Muscle of leg (tissue), 11 donors: Measurements from ENCODE around the gene DNAH14. TPM values are rescaled to one million over a fixed set of nuclear protein-coding genes. Genes with fewer than 3 reads are reported as not detected.
A peak's percentile ranks its signal among the peaks of the same experiment; 100 is the strongest.
"Not testable (repeated sequence)": the region's sequence is repeated elsewhere in the genome, so short reads cannot be mapped to it uniquely, and the experiment has no call there.

ENCODE experiments used
- DNase-seq: peaks from one replicate; pipeline ENCODE4 v3.0.0; 2013
- H3K27ac ChIP-seq: one replicate; pipeline ENCODE4 v1.5.1; 2013; ENCODE audit warnings: mild to moderate bottlenecking, low read length, control low read depth
- H3K27me3 ChIP-seq: one replicate; pipeline ENCODE4 v1.6.1; 2013; ENCODE audit warnings: low read length; ENCODE audit not compliant: control insufficient read depth, insufficient read depth
- H3K36me3 ChIP-seq: one replicate; pipeline ENCODE4 v1.6.1; 2013; ENCODE audit warnings: low read length; ENCODE audit not compliant: control insufficient read depth, insufficient read depth
- H3K4me1 ChIP-seq: one replicate; pipeline ENCODE4 v1.6.1; 2013; ENCODE audit warnings: low read length; ENCODE audit not compliant: control insufficient read depth, insufficient read depth
- H3K4me3 ChIP-seq: one replicate; pipeline ENCODE4 v1.5.1; 2013; ENCODE audit warnings: low read length, control low read depth
- H3K9me3 ChIP-seq: replicated peaks from 2 replicates; pipeline ENCODE4 v1.6.1; 2013; ENCODE audit warnings: low read depth, low read length; ENCODE audit not compliant: control insufficient read depth
- WGBS: methylation state at CpG from one replicate; pipeline ENCODE4 v1.1.5; 2013; ENCODE audit warnings: missing lambda C conversion rate; ENCODE audit not compliant: insufficient coverage; 5-methylcytosine and 5-hydroxymethylcytosine counted together
- polyA plus RNA-seq, 8 donors: library from polyadenylated mRNA; unstranded; fragments of 120-200 nt; gene quantifications; one replicate each; pipeline versions ENCODE4 v1.2.1 to v1.2.3, GENCODE V29; 2013; ENCODE audit warnings: inconsistent platforms in 1 of 8, low replicate concordance in 1 of 8; ENCODE audit not compliant: insufficient read length in 8 of 8, insufficient read depth in 1 of 8
- total RNA-seq: library from RNA; stranded (reverse); fragments of 120-200 nt; gene quantifications from one replicate; pipeline ENCODE4 v1.2.4, GENCODE V29; 2013

Gene DNAH14
- total and polyA plus RNA-seq, 9 donors, result 4.3 to 24.6 (median 6.2) TPM

DNA sequence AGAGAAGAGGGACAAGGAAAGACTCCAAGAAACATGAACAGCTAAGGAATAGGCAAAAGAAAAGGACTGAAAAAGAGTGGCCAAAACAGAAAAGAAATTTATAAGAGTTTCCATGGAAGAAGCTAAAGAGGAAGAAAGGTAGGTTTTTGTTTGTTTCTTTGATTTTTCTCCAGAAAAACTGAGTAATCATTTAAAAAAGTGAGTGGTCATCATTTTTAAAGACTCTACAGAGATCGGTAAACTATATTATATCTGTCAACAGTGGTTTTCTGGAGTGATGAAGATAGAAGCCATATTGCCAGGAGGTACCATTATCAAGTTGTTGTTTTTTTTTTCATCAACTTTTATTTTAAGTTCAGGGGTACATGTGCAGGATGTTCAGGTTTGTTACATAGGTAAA is 202.4 kb downstream of the DNAH14 start:
- H3K9me3 ChIP-seq, result peaks cover 5% of the 10 kb centered on the region
- H3K36me3 ChIP-seq, result no peaks in the 10 kb centered on the region
- no peak overlapping the region for H3K27ac ChIP-seq
- no peaks in the 10 kb centered on the region for H3K27me3 ChIP-seq
- WGBS, result no CpG with 5 or more reads among the region's 1 CpG
- H3K4me3 ChIP-seq, result no peak overlapping the region
- no peak for DNase-seq
- H3K4me1 ChIP-seq, result no peaks in the 10 kb centered on the region

DNA sequence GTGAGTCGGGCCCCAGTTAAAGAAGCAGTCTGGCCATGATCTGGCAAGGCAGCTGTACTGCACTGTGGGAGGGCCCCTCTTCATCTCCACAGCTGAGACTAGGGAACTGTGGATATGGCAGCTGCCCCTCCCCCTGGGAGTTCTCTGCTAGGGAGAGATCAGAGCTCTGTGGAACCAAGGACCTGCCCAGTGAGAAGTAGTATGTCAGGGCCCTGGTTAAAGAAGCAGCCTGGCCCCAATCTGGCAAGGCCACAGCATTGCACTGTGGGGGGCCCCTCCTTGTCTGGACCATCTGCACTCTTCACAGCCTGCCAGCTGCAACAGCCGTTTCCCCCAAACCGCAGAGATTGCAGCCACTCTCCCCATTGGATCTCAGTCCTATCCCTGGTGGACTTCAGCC is 208.5 kb downstream of the DNAH14 start:
- Histone ChIP-seq H3K4me3 (no peak overlapping the region), H3K27me3 (no peaks in the 10 kb centered on the region), H3K4me1 (peaks cover 7% of the 10 kb centered on the region), H3K9me3 (peaks cover 5% of the 10 kb centered on the region), H3K36me3 (no peaks in the 10 kb centered on the region), H3K27ac (no peak overlapping the region)
- 33% methylated on average over 1 of the region's 3 CpGs for WGBS
- peak; percentile 14 for DNase-seq

DNA sequence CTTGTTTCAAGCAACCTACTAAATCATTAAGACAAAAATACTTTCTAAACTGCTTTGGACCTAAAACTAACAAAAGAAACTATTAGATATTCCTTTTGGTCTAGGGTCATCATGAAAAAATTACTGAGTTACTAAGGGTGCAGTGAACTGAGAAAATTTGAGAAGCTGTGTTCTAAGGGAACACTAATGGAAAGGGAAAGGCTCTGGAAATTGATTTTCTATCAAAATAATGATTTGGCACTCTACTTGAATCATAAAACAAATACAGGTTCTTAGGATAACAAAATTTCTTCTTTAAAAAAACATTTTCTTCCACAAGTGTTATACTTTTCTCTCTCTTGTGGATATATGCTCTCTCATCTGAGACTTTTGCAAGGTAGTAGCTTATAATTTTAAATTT is 213.5 kb downstream of the DNAH14 start:
- Histone ChIP-seq H3K36me3 (no peaks in the 10 kb centered on the region), H3K9me3 (no peaks in the 10 kb centered on the region), H3K27me3 (no peaks in the 10 kb centered on the region), H3K27ac (no peak overlapping the region), H3K4me3 (no peak overlapping the region), H3K4me1 (peaks cover 8% of the 10 kb centered on the region)
- DNase-seq, result no peak

DNA sequence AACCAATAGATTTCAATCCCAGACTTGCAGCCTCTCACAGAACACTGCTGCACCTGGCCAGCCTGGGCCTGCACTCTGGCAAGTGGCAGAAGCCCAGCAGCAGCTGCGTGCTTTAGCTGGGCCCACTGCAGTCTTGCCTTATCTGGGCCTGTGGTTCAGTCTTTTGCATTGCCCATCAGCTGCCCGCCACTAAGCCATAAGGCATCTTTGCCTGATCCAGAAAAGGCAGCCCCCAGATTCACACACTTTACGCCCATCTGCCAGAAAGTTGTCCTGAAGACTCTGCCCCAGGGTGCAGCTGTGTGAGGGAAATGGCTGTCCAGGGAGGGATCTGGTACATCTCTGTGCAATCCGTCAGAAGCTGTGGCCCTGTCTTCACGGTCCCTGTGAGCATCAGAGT is 217.0 kb downstream of the DNAH14 start:
- peak overlapping the region; percentile 52 for H3K27ac ChIP-seq
- no peaks in the 10 kb centered on the region for H3K36me3 ChIP-seq
- H3K9me3 ChIP-seq, result no peaks in the 10 kb centered on the region
- H3K4me3 ChIP-seq, result no peak overlapping the region
- 67% methylated on average over 2 of the region's 5 CpGs for WGBS
- peak; percentile 76 for DNase-seq
- no peaks in the 10 kb centered on the region for H3K27me3 ChIP-seq
- H3K4me1 ChIP-seq, result peaks cover 8% of the 10 kb centered on the region

DNA sequence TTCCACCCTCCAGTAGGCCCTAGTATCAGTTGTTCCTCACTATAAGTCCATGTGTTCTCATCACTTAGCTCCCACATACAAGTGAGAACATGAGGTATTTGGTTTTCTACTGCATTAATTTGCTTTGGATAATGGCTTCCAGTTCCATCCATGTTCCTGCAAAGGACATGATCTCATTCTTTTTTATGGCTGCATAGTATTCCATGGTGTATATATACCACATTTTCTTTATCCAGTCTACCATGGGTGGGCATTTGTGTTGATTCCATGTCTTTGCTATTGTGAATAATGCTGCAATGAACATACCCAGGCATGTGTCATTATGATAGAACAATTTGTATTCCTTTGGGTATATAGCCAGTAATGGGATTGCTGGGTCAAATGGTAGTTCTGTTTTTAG is 218.3 kb downstream of the DNAH14 start:
- not testable (repeated sequence) for H3K9me3 ChIP-seq, H3K27me3 ChIP-seq, H3K4me3 ChIP-seq, DNase-seq, H3K36me3 ChIP-seq, H3K27ac ChIP-seq
- H3K4me1 ChIP-seq, result peaks cover 10% of the 10 kb centered on the region

DNA sequence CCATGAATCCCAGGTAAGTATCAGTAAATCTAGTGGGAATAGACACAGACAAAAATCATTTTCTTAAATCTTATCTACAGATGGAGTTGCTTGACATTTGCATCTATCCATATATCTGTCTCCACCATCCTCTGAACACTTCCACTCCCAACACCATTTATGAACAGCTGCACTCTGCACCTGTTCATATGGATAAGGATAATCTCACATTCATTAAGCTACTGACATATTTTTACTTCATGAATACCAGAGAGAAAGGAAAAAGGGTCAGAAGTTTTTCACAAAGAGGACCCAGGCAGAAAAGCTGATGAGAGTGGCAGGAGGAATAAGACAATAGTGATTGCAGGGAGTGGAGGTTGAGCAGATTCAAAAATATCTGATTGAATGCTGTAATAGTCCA is 222.6 kb downstream of the DNAH14 start:
- H3K4me3 ChIP-seq, result no peak overlapping the region
- DNase-seq, result peak; percentile 48
- no peaks in the 10 kb centered on the region for H3K9me3 ChIP-seq
- H3K4me1 ChIP-seq, result peaks cover 5% of the 10 kb centered on the region
- no peak overlapping the region for H3K27ac ChIP-seq
- no peaks in the 10 kb centered on the region for H3K36me3 ChIP-seq
- H3K27me3 ChIP-seq, result no peaks in the 10 kb centered on the region

DNA sequence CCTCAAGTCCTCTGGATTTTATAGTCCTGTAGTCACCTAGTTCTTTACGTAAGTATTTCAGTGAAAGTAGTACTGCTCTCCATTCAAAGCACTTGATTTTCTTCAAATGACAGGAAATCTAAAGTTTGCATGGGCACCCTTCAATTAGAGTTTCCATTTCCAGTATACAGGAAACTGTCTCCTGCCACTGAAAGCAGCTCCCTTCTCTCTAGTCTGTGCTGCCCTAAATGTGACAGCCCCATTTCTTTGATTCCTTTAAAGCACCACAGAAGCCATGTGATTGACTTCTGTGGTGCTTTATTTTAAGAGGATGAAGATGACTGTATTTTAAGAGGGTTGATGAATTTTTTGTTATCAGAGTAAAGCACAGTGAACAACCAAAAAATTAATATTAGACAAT is 226.1 kb downstream of the DNAH14 start:
- WGBS, result no CpG with 5 or more reads among the region's 1 CpG
- no peaks in the 10 kb centered on the region for H3K27me3 ChIP-seq

DNA sequence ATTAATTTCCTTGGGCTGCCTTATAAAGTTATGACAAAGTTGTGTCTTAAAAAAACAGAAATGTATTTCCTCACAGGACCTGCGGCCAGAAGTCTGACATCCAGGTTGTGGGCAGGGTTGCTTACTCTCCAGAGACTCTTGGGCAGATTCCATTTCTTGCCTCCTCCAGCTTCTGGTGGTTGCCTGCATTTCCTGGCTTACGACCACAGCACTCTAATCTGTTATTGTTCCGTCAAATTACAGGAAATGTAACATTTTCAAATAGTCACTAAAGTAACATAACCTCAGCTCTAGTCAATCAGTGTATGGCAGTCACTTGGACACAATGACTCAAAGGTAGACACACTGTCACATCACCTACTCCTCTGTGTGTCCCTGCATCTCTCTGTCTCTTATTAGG is 226.8 kb downstream of the DNAH14 start:
- Histone ChIP-seq H3K36me3 (no peaks in the 10 kb centered on the region), H3K9me3 (no peaks in the 10 kb centered on the region), H3K4me1 (peaks cover 3% of the 10 kb centered on the region), H3K27ac (no peak overlapping the region), H3K27me3 (no peaks in the 10 kb centered on the region), H3K4me3 (no peak overlapping the region)
- WGBS, result 0% methylated on average over 1 of the region's 3 CpGs
- no peak for DNase-seq

More for the DNA sequence above, 226.1 kb downstream of the DNAH14 start:
- Histone ChIP-seq H3K27ac (no peak overlapping the region), H3K4me1 (peaks cover 5% of the 10 kb centered on the region), H3K36me3 (no peaks in the 10 kb centered on the region), H3K4me3 (no peak overlapping the region), H3K9me3 (no peaks in the 10 kb centered on the region)
- no peak for DNase-seq

DNA sequence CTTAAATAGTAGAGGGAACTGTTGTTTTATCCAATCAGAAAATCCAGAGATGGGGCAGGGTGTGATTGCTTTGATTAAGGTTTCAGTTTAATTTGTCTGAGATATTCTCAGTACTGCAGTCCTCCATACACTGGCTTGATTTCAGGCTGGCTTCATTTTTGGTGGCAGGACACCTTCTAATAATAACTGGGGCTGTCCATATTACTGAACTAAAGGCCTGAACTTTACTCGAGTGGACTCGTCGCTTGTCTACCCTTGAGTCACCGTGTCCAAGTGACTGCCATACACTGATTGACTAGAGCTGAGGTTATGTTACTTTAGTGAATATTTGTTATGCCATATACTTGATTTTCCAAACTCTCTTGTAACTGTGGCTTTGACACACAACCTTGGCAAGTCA is 228.8 kb downstream of the DNAH14 start:
- H3K27ac ChIP-seq, result no peak overlapping the region
- no peak for DNase-seq
- H3K27me3 ChIP-seq, result no peaks in the 10 kb centered on the region
- H3K4me1 ChIP-seq, result no peaks in the 10 kb centered on the region
- no CpG with 5 or more reads among the region's 4 CpGs for WGBS
- no peaks in the 10 kb centered on the region for H3K36me3 ChIP-seq
- no peaks in the 10 kb centered on the region for H3K9me3 ChIP-seq
- H3K4me3 ChIP-seq, result no peak overlapping the region

DNA sequence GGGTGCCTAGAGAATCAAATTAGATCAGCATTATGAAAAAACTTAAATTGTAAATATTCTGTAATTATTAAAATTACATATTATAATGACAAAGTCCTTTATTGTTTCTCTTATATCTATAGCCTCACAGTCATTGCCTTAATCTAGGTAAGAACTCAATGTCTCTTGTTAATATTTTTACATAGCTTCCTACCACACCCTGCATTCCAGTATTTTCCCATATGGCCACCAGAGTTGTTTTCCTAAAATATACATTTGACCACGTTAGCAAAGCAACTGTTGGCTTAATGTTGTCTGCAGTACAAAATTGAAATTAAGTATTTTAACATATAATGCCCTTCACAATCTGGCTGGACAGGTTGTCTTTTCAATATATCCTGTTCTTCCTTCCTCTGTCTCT is 230.3 kb downstream of the DNAH14 start:
- H3K27me3 ChIP-seq, result no peaks in the 10 kb centered on the region
- WGBS, result no CpG with 5 or more reads among the region's 1 CpG

DNA sequence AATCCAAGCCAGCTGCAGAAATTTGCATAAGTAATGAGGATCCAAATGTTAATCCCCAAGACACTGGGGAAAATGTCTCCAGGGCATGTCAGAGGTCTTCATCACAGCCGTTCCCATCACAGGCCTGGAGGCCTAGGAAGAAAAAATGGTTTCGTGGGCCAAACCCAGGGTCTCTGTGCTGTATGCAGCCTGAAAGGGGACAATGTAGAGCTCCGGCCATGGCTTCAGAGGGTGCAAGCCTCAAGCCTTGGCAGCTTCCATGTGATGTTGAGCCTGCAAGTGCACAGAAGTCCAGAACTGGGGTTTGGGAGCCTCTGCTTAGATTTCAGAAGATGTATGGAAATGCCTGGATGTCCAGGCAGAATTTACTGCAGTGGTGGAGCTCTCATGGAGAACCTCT is 247.9 kb downstream of the DNAH14 start:
- not testable (repeated sequence) for H3K27ac ChIP-seq, H3K36me3 ChIP-seq, H3K4me1 ChIP-seq, H3K4me3 ChIP-seq, H3K27me3 ChIP-seq, DNase-seq
- WGBS, result 97% methylated on average over 3 of the region's 3 CpGs
- H3K9me3 ChIP-seq, result peaks cover 22% of the 10 kb centered on the region

More for the DNA sequence above, 230.3 kb downstream of the DNAH14 start:
- H3K4me1 ChIP-seq, result no peaks in the 10 kb centered on the region
- no peak overlapping the region for H3K27ac ChIP-seq
- H3K4me3 ChIP-seq, result no peak overlapping the region
- no peaks in the 10 kb centered on the region for H3K36me3 ChIP-seq
- DNase-seq, result no peak
- H3K9me3 ChIP-seq, result no peaks in the 10 kb centered on the region
